ENCODE measurements around the gene FHIT. TPM values are rescaled to one million over a fixed set of nuclear protein-coding genes. Genes with fewer than 3 reads are reported as not detected.

Gene FHIT
- polyA plus RNA-seq, 1 of the 3 experiments (the other 2 are of a cell fraction), result 0.41 TPM

DNA sequence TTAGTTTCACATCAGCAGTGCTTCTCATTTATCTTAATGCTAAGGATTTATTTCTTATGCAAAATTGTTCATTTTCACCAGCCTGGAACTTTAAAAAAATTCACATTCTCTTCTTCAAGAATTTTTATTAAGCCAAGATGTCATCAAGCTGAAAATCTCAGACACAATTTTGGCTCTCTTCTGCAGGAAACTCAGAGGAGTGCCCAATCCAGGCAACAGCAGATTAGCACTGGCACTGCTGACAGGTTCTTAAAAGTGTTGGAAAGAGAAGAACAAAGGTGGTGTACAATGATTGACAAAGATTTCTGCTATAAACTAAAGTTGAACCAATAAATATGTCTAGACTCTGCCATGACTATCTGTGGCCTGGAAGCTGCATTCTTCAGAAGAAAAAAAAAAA, 479.5 kb downstream of the FHIT start:
- ChIA-PET CTCF (no interaction called here), POLR2A (no interaction called here)
- Histone ChIP-seq H3F3A (replicated peaks; ENCODE audit: insufficient read depth) (no peaks in the 10 kb centered on the region), H3K4me2 (no peak overlapping the region), H3K27me3 (ENCODE audit: insufficient read depth) (no peaks in the 10 kb centered on the region), H3K27ac (ENCODE audit: low read depth in 2 of 2, low read length in 1 of 2) (no peak overlapping the region), H2AFZ (ENCODE audit: low read depth) (no peak overlapping the region), H3K9me2 (no peaks in the 10 kb centered on the region), H3K4me1 (ENCODE audit: control insufficient read depth in 1 of 2, insufficient read depth in 2 of 2, low read depth in 1 of 2, low read length in 1 of 2) (no peaks in the 10 kb centered on the region), H3K36me3 (replicated peaks in 1 of 2; ENCODE audit: control insufficient read depth in 1 of 2, insufficient read depth in 2 of 2, low read length in 1 of 2) (no peaks in the 10 kb centered on the region), H4K20me1 (ENCODE audit: insufficient read depth) (no peaks in the 10 kb centered on the region), H3K9me3 (no peaks in the 10 kb centered on the region), H3K9ac (no peak overlapping the region), H3K79me2 (ENCODE audit: insufficient read depth) (no peaks in the 10 kb centered on the region), H3K4me3 (ENCODE audit: low read depth in 2 of 2, low read length in 1 of 2) (no peak overlapping the region)
- DNase-seq, result no peak
- no peak for TF ChIP-seq TAF1 (IDR thresholded peaks at IDR 0.05; ENCODE audit: borderline replicate concordance, low read depth, low read length)
- TF ChIP-seq, protein P1, sequence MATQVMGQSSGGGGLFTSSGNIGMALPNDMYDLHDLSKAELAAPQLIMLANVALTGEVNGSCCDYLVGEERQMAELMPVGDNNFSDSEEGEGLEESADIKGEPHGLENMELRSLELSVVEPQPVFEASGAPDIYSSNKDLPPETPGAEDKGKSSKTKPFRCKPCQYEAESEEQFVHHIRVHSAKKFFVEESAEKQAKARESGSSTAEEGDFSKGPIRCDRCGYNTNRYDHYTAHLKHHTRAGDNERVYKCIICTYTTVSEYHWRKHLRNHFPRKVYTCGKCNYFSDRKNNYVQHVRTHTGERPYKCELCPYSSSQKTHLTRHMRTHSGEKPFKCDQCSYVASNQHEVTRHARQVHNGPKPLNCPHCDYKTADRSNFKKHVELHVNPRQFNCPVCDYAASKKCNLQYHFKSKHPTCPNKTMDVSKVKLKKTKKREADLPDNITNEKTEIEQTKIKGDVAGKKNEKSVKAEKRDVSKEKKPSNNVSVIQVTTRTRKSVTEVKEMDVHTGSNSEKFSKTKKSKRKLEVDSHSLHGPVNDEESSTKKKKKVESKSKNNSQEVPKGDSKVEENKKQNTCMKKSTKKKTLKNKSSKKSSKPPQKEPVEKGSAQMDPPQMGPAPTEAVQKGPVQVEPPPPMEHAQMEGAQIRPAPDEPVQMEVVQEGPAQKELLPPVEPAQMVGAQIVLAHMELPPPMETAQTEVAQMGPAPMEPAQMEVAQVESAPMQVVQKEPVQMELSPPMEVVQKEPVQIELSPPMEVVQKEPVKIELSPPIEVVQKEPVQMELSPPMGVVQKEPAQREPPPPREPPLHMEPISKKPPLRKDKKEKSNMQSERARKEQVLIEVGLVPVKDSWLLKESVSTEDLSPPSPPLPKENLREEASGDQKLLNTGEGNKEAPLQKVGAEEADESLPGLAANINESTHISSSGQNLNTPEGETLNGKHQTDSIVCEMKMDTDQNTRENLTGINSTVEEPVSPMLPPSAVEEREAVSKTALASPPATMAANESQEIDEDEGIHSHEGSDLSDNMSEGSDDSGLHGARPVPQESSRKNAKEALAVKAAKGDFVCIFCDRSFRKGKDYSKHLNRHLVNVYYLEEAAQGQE (IDR thresholded peaks at IDR 0.05; ENCODE audit: low read depth, low read length), result no peak
- TF ChIP-seq RAD21 (IDR thresholded peaks at IDR 0.05; ENCODE audit: low read length), result no peak
- no peak for TF ChIP-seq SMC3 (IDR thresholded peaks at IDR 0.05; ENCODE audit: low read depth, low read length)
- TF ChIP-seq POLR2AphosphoS5 (IDR thresholded peaks at IDR 0.05; ENCODE audit: low read depth, low read length), result no peak
- TF ChIP-seq ELF1 (IDR thresholded peaks at IDR 0.05), result no peak
- TF ChIP-seq CHD2 (IDR thresholded peaks at IDR 0.05; ENCODE audit: low read length, partially characterized antibody), result no peak
- no peak for TF ChIP-seq RXRA (IDR thresholded peaks at IDR 0.05; ENCODE audit: borderline replicate concordance, low read depth)
- TF ChIP-seq NFIC (IDR thresholded peaks at IDR 0.05; ENCODE audit: borderline replicate concordance), result no peak
- TF ChIP-seq NRF1 (IDR thresholded peaks at IDR 0.05; ENCODE audit: low read depth, low read length), result no peak
- TF ChIP-seq, protein P2, sequence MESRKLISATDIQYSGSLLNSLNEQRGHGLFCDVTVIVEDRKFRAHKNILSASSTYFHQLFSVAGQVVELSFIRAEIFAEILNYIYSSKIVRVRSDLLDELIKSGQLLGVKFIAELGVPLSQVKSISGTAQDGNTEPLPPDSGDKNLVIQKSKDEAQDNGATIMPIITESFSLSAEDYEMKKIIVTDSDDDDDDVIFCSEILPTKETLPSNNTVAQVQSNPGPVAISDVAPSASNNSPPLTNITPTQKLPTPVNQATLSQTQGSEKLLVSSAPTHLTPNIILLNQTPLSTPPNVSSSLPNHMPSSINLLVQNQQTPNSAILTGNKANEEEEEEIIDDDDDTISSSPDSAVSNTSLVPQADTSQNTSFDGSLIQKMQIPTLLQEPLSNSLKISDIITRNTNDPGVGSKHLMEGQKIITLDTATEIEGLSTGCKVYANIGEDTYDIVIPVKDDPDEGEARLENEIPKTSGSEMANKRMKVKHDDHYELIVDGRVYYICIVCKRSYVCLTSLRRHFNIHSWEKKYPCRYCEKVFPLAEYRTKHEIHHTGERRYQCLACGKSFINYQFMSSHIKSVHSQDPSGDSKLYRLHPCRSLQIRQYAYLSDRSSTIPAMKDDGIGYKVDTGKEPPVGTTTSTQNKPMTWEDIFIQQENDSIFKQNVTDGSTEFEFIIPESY (IDR thresholded peaks at IDR 0.05; ENCODE audit: borderline replicate concordance, low read depth), result no peak
- no peak for TF ChIP-seq MAX (IDR thresholded peaks at IDR 0.05; ENCODE audit: low read depth)
- TF ChIP-seq YY1 (IDR thresholded peaks at IDR 0.05; ENCODE audit: low read depth), result no peak
- no peak for TF ChIP-seq EZH2phosphoT487 (IDR thresholded peaks at IDR 0.05; ENCODE audit: borderline replicate concordance, low read depth)
- TF ChIP-seq MXI1 (IDR thresholded peaks at IDR 0.05; ENCODE audit: low read depth, low read length), result no peak
- no peak for TF ChIP-seq CTCF (IDR thresholded peaks at IDR 0.05)
